K562 (cell line): ENCODE data around the gene FTL. TPM values are rescaled to one million over a fixed set of nuclear protein-coding genes. Genes with fewer than 3 reads are reported as not detected.

Experiments used
- ASH1L ChIP-seq: fragments of 450-650 bp; IDR thresholded peaks from 2 replicates; pipeline ENCODE4 v1.6.1; 2018; ENCODE audit warnings: borderline replicate concordance, mild to moderate bottlenecking, low read depth; ENCODE audit not compliant: partially characterized antibody
- ATF7 ChIP-seq: fragments of 450-650 bp; IDR thresholded peaks from 2 replicates; pipeline ENCODE4 v1.7.1; 2014; ENCODE audit warnings: mild to moderate bottlenecking, moderate library complexity
- CREM ChIP-seq: IDR thresholded peaks from 2 replicates; pipeline ENCODE4 v1.6.1; 2014; ENCODE audit warnings: antibody characterized with exemption, low read depth
- CTBP1 ChIP-seq: fragments of 450-650 bp; IDR thresholded peaks from 2 replicates; pipeline ENCODE4 v1.6.1; 2016; ENCODE audit warnings: borderline replicate concordance
- HDAC2 ChIP-seq: fragments of 450-650 bp; IDR thresholded peaks from 2 replicates; pipeline ENCODE4 v1.6.1; 2016; ENCODE audit warnings: mild to moderate bottlenecking
- KLF13 ChIP-seq: fragments of 450-650 bp; IDR thresholded peaks from 2 replicates; pipeline ENCODE4 v1.6.1; 2016; ENCODE audit warnings: missing genetic modification characterization, low read depth, mild to moderate bottlenecking, missing compliant biosample characterization, moderate library complexity, borderline replicate concordance
- MBD2 ChIP-seq: sonication (generic); IDR thresholded peaks from 2 replicates; pipeline ENCODE4 v1.6.1; 2016; ENCODE audit warnings: low read depth, borderline replicate concordance
- MXI1 ChIP-seq: IDR thresholded peaks from 2 replicates; pipeline ENCODE4 v1.6.1; 2011; ENCODE audit warnings: low read depth, mild to moderate bottlenecking, improper control_type of control experiment, low read length
- MYC ChIP-seq, 2 experiments: fragments of 250-450 bp in 1 of 2; sonication (Bioruptor Pico) in 1 of 2; IDR thresholded peaks; 2 replicates each; pipeline versions ENCODE4 v1.5.1 to v1.6.1; 2012 to 2021; ENCODE audit warnings: low read depth in 2 of 2, borderline replicate concordance in 1 of 2, improper control_type of control experiment in 1 of 2, low read length in 1 of 2, mild to moderate bottlenecking in 1 of 2, moderate library complexity in 1 of 2
- POLR2B ChIP-seq: fragments of 450-650 bp; IDR thresholded peaks from 2 replicates; pipeline ENCODE4 v1.6.1; 2018; ENCODE audit warnings: low read depth; ENCODE audit not compliant: partially characterized antibody
- SPI1 ChIP-seq: IDR thresholded peaks from 2 replicates; pipeline ENCODE4 v1.6.1; 2011; ENCODE audit warnings: low read depth, low read length, control low read depth, borderline replicate concordance
- SUPT5H ChIP-seq: fragments of 450-650 bp; IDR thresholded peaks from 2 replicates; pipeline ENCODE4 v1.6.1; 2016
- ZBTB7A ChIP-seq: IDR thresholded peaks from 2 replicates; pipeline ENCODE4 v1.6.1; 2011; ENCODE audit warnings: low read depth, mild to moderate bottlenecking, low read length, moderate library complexity, borderline replicate concordance; ENCODE audit not compliant: control insufficient read depth
- ZNF197 ChIP-seq: fragments of 200-800 bp; sonication (Bioruptor generic); IDR thresholded peaks from 2 replicates; pipeline ENCODE4 v1.6.1; 2016; ENCODE audit warnings: low read depth, missing genetic modification characterization, missing compliant biosample characterization
- ZNF699 ChIP-seq: fragments of 250-450 bp; sonication (Bioruptor Pico); IDR thresholded peaks from 2 replicates; pipeline ENCODE4 v1.8.0; 2021; ENCODE audit warnings: mild to moderate bottlenecking, moderate library complexity; ENCODE audit not compliant: insufficient replicate concordance
- polyA plus RNA-seq, 8 experiments: library from polyadenylated mRNA; depleted of rRNA in 4 of 8; stranded (reverse) in 5 of 8; unstranded in 3 of 8; fragments of >200 nt; fragmentation: Nextera tagmentation in 2 of 8; fragmentation: Illumina TruSeq in 1 of 8; extraction: Ambion mirVana in 2 of 8; extraction: Trizol in 1 of 8; gene quantifications; 2 replicates each; pipeline versions ENCODE4 v1.2.1 to v1.2.3, GENCODE V29; 2011 to 2014; ENCODE audit warnings: inconsistent platforms in 1 of 8, missing spikeins in 1 of 8
- total RNA-seq, 7 experiments: library from RNA; depleted of rRNA in 6 of 7; stranded (reverse); fragments of >200 nt in 6 of 7; fragmentation: Illumina TruSeq in 2 of 7; extraction: Trizol in 2 of 7; gene quantifications; 2 replicates each; pipeline versions ENCODE4 v1.2.1 to v1.2.3, GENCODE V29; 2011 to 2021; ENCODE audit warnings: low replicate concordance in 1 of 7
- TF ChIP-seq, protein P1 (sequence below): fragments of 450-650 bp; IDR thresholded peaks from 2 replicates; pipeline ENCODE4 v1.6.1; 2017; ENCODE audit warnings: antibody characterized with exemption, mild to moderate bottlenecking
- TF ChIP-seq, protein P2 (sequence below): fragments of 250-450 bp; sonication (Bioruptor Pico); IDR thresholded peaks from 2 replicates; pipeline ENCODE4 v1.8.0; 2022; ENCODE audit warnings: moderate library complexity, mild to moderate bottlenecking, inconsistent platforms
- TF ChIP-seq, protein P3 (sequence below): sonication (generic); formaldehyde crosslinking; IDR thresholded peaks from 2 replicates; pipeline ENCODE4 v1.8.0; 2022; ENCODE audit warnings: missing genetic modification reagents, mild to moderate bottlenecking, moderate library complexity, borderline replicate concordance

The FTL gene
- total and polyA plus RNA-seq, 9 of the 15 experiments (the other 6 are each of a cell fraction or from before 2014, with no cell fraction given), result 1,231 to 27,415 (median 3,965) TPM

DNA sequence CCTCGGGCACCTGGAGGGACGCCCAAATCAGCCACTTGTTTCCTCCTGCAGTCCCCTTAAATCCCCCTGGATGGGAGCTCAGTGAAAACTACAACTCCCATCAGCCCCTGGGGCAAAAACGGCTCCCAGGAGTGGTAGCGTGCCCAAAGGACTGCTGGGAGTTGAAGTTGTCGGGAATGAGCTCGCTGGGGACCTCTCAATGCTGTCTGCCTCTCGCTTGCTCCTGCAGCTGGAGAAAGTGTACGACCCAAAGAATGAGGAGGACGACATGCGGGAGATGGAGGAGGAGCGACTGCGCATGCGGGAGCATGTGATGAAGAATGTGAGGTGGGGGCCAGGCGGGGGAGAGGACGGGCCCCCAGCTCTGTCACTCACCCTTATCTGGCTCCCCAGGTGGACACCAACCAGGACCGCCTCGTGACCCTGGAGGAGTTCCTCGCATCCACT is 46.3 kb upstream of the FTL start (continued):
- TF ChIP-seq ASH1L (peak; percentile 11), ZBTB7A (peak; percentile 27; the same call in 1 of the 2 replicates), CTBP1 (peak; percentile 47; the same call in 1 of the 2 replicates), POLR2B (peak; percentile 42), HDAC2 (peak; percentile 20; the same call in 1 of the 2 replicates), MBD2 (peak; percentile 89), ZNF699 (CRISPR knock-in tag) (no peak), ZNF197 (CRISPR knock-in tag) (peak; percentile 85; the same call in 1 of the 2 replicates), MXI1 (no peak), CREM (peak; percentile 78), SUPT5H (peak; percentile 28; the same call in 1 of the 2 replicates), ATF7 (peak; percentile 56), SPI1 (no peak), KLF13 (tag) (no peak), MYC (IDR thresholded peaks at IDR 0.05; ENCODE audit: low read depth, low read length) (peak; percentile 53; the same call in 1 of the 2 replicates), MYC (CRISPR knock-in tag; IDR thresholded peaks at IDR 0.05; ENCODE audit: borderline replicate concordance, low read depth) (no peak)
- TF ChIP-seq, protein P1, sequence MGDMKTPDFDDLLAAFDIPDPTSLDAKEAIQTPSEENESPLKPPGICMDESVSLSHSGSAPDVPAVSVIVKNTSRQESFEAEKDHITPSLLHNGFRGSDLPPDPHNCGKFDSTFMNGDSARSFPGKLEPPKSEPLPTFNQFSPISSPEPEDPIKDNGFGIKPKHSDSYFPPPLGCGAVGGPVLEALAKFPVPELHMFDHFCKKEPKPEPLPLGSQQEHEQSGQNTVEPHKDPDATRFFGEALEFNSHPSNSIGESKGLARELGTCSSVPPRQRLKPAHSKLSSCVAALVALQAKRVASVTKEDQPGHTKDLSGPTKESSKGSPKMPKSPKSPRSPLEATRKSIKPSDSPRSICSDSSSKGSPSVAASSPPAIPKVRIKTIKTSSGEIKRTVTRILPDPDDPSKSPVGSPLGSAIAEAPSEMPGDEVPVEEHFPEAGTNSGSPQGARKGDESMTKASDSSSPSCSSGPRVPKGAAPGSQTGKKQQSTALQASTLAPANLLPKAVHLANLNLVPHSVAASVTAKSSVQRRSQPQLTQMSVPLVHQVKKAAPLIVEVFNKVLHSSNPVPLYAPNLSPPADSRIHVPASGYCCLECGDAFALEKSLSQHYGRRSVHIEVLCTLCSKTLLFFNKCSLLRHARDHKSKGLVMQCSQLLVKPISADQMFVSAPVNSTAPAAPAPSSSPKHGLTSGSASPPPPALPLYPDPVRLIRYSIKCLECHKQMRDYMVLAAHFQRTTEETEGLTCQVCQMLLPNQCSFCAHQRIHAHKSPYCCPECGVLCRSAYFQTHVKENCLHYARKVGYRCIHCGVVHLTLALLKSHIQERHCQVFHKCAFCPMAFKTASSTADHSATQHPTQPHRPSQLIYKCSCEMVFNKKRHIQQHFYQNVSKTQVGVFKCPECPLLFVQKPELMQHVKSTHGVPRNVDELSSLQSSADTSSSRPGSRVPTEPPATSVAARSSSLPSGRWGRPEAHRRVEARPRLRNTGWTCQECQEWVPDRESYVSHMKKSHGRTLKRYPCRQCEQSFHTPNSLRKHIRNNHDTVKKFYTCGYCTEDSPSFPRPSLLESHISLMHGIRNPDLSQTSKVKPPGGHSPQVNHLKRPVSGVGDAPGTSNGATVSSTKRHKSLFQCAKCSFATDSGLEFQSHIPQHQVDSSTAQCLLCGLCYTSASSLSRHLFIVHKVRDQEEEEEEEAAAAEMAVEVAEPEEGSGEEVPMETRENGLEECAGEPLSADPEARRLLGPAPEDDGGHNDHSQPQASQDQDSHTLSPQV, result peak; percentile 83
- TF ChIP-seq, protein P2, sequence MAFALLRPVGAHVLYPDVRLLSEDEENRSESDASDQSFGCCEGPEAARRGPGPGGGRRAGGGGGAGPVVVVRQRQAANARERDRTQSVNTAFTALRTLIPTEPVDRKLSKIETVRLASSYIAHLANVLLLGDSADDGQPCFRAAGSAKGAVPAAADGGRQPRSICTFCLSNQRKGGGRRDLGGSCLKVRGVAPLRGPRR (CRISPR knock-in tag), result no peak
- TF ChIP-seq, protein P3, sequence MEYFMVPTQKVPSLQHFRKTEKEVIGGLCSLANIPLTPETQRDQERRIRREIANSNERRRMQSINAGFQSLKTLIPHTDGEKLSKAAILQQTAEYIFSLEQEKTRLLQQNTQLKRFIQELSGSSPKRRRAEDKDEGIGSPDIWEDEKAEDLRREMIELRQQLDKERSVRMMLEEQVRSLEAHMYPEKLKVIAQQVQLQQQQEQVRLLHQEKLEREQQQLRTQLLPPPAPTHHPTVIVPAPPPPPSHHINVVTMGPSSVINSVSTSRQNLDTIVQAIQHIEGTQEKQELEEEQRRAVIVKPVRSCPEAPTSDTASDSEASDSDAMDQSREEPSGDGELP (CRISPR knock-in tag), result peak; percentile 67; the same call in 1 of the 2 replicates
